HG03045 (cell line): Measurements from ENCODE around the gene CNDP1.
A peak's percentile ranks its signal among the peaks of the same experiment; 100 is the strongest.
"Not testable (repeated sequence)": the region's sequence is repeated elsewhere in the genome, so short reads cannot be mapped to it uniquely, and the experiment has no call there.

ENCODE experiments used
- ATAC-seq: cut with Tn5 transposase; IDR thresholded peaks from one replicate; pipeline ENCODE4 v1.9.1; 2021; ENCODE audit warnings: mild to moderate bottlenecking, moderate library complexity; ENCODE audit not compliant: unreplicated experiment

The CNDP1 gene

DNA sequence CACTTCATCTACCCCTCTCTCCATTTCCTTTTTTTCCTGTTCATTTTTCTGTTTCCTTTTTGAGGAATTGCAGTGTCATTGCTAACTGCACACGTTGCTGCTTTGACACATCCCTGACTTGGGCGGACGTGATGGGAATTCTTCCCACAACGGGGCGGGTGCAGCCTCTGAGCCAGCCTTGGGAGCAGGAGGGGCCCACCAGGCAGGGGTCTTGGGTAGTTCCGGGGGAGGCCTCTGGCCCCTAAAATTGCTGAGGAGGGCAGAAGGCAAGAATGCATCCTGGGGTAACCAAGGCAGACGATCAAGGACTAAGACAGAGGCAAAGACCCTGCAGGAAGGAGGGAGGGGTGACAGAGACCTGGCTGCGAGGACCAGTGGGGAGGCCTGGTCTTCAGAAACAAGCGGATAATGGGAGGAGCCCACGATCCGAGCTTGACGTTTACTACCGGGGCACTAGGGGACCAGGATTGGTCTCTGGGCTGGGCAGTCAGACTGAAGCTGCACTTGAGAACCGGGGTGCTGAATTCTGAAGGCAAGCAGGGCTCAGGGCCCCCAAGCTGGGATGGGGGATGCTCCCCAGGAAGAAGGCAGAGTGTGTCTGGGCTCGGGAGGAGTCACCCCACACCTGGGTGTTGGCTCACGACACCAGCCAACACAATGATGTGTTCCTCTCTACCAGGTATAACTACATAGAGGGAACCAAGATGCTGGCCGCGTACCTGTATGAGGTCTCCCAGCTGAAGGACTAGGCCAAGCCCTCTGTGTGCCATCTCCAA, 14.8 kb upstream of the CNDP1 start:
- no peak for ATAC-seq

DNA sequence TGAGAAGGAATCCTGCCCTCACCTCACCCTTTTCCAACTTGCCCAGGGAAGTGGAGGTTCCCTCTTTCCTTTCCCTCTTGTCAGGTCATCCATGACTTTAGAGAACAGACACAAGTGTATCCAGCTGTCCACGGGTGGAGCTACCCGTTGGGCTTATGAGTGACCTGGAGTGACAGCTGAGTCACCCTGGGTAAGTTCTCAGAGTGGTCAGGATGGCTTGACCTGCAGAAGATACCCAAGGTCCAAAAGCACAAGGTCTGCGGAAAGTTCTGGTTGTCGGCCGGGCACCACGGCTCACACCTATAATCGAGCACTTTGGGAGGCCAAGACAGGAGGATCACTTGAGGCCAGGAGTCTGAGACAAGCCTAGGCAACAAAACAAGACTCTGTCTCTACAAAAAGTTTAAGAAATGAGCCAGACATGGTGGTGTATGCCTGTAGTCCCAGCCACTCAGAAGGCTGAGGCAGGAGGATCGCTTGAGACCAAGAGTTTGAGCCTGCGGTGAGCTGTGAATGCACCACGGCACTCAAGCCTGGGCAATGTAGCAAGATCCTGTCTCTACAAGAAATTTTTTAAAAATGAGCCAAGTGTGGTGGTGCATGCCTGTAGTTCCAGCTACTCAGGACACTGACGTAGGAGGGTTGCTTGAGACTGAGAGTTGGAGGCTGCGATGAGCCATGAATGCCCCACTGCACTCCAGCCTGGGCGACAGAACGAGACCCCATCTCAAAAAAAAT, 14.0 kb upstream of the CNDP1 start:
- ATAC-seq: no peak

DNA sequence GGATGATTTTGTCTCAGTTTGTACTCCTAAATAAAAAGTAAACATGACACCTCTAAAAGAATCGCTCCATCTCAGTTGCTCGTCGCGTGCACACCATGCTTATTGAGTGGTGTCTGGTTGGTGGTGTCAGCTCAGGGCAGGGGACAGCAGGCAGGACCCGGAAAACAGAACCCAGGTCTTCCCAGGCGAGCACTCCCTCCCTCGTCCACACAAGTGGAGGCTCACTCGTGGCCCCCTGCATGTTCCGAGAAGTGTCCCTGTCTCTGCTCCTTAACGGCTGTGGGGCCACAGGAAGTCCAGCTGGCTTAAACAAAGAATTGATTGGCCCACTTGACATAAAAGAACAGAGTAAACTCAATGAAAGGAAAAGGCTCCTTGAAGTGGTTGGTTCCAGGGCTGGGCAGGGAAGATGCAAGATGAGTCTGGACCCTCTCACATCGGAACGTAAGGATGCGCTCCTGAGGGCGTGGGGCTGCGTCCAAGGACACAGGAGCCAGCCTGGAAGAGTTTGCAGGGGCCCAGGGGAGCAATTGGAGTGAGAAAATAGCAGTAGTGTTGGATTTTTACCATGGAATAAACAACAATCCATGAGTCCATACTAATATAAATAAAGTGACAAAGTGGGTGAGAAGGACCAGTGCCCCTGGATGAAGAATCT, 13.1 kb upstream of the CNDP1 start:
- no peak for ATAC-seq

GRCh38 chr18:74522635-74523548, 11.4 kb upstream of the CNDP1 start:
- no peak for ATAC-seq

GRCh38 chr18:74524097-74524496, 10.2 kb upstream of the CNDP1 start:
- ATAC-seq: no peak

DNA sequence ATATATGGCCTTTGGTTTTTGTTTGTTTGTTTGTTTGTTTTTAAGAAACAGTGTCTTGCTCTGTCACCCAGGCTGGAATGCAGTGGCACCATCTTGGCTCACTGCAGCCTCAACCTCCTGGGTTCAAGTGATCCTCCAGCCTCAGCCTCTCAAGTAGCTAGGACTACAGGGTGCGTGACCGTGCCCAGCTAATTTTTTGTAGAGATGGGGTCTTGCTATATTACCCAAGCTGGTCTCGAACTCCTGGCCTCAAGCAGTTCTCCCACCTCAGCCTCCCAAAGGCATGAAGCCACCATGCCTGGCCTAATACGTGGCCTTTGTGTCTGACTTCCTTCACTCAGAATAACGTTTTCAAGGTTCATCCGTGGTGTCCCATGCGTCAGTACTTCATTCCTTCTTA, 9.4 kb upstream of the CNDP1 start:
- ATAC-seq: not testable (repeated sequence)

- ATAC-seq: no peak
These were observed 8.6 kb upstream of the CNDP1 start for GRCh38 chr18:74525741-74526140.

DNA sequence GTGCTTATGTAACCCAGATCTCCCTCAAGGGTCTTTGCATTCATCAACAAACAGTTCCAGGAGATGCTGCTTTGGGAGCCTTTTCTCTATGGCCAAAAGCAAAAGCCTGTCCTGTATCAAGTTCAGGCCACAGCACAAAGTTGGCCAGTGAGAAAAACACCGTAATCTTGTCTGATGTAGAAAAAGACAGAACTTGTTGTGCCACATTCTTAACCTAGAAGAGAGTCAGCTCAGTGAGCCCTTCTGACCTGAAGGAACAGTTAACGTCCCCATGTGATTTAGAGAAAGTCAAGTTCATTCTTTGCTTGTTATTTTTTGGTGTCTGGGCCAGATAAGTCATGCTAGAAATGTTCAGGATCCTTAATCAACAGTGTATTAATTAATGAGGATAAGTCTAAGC, 7.8 kb upstream of the CNDP1 start:
- ATAC-seq: no peak

- ATAC-seq: no peak
These were observed 5.8 kb upstream of the CNDP1 start for GRCh38 chr18:74528478-74528877.

DNA sequence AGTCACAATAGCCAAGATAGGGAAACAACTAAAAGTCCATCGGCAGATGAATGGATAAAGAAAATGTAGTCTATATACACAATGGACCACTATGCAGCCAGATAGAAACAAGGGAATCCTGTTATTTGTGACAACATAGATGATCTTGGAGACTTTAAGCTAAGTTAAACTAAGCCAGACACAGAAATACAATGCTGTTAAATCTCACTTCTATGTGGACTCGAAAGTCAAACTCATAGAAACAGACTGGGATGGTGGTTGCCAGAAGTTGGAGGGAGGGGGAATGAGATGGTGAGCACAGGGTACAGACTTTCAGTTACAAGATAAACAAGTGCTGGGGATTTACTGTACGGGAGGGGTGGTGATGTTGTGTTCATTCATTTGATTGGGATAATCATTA, 5.4 kb upstream of the CNDP1 start:
- ATAC-seq: no peak

DNA sequence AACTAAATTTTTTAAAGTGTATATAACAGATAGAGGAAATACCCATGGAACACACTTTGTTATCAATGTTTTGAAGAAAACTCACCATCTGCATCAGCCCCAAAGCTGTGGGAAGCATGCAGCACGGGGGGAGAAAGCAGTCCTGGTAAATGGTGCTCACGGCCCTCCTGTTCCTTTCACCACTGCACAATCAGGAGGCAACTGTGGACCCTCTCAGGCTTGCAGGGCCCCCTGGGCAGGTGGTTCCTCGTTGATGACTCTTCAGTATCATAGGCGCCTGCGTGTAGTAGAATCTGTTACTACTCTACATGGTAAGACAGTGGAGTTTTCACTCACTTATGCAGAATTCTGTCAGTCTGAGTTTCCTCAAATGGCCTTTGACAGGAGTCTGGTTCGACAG, 4.9 kb upstream of the CNDP1 start:
- ATAC-seq: no peak

GRCh38 chr18:74529811-74530583, 4.3 kb upstream of the CNDP1 start:
- ATAC-seq: no peak

- no peak for ATAC-seq
These were observed 3.8 kb upstream of the CNDP1 start for GRCh38 chr18:74530584-74530862.

GRCh38 chr18:74531043-74531442, 3.3 kb upstream of the CNDP1 start:
- no peak for ATAC-seq

- no peak for ATAC-seq
These were observed 1.7 kb upstream of the CNDP1 start for GRCh38 chr18:74532511-74533025.

GRCh38 chr18:74533666-74534065, 634 bp upstream of the CNDP1 start:
- ATAC-seq: no peak

- ATAC-seq: peak; percentile 62
These were observed 815 bp downstream of the CNDP1 start for GRCh38 chr18:74534981-74535649.

- no peak for ATAC-seq
These were observed 5.0 kb downstream of the CNDP1 start for GRCh38 chr18:74539289-74539688.

DNA sequence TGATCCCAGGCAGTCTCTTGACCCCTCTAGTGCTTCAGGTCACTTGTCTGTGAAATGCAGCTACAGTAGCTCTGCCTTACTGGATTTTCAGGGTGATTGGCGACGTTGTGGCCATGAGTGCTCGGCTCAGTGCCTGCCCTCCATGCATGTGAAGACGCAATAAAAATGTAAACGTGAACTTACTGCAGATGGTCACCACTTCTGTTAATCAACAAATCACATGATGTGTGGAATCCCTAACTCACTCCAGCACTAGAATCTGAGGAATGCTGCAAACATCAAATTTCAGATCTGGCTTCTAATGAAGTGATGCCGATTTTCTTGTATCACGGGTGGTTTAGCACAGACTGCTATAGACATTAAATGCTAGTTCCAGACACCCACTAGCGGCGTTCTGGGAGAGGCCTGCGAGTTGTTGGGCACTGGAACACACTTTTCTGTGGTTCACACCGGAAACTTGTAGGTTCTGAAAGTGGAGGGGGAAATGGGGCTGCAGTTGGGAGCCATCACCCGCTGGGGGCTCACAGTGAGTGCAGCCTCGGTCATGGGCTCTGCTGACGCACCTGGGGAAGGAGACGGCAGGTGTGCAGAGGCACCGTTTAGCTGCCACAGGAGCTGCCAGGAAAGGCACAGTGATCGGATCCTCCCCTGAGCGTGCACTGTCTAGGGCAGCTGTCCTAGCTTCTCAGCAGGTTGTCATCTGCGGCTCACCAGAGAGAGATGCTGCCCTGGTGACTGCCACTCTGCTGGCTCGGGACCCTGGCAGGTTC, 6.5 kb downstream of the CNDP1 start:
- ATAC-seq: no peak
